Testis (tissue), 3 donors: Measurements from ENCODE around the gene CFD. TPM values are rescaled to one million over a fixed set of nuclear protein-coding genes. Genes with fewer than 3 reads are reported as not detected.

ENCODE experiments used
- DNase-seq: peaks from one replicate; pipeline ENCODE4 v3.0.0-alpha.2; 2019
- H3K27ac ChIP-seq, 2 donors: fragments of 200-600 bp; sonication (generic); one replicate each; pipeline ENCODE4 v1.5.1; 2019
- H3K27me3 ChIP-seq: fragments of 200-600 bp; sonication (generic); one replicate; pipeline ENCODE4 v1.5.1; 2019
- H3K36me3 ChIP-seq: fragments of 200-600 bp; sonication (generic); one replicate; pipeline ENCODE4 v1.5.1; 2017; ENCODE audit warnings: low read depth; ENCODE audit errors: missing control alignments
- H3K4me1 ChIP-seq: fragments of 200-600 bp; sonication (generic); one replicate; pipeline ENCODE4 v1.5.1; 2019
- H3K4me3 ChIP-seq, 2 donors: fragments of 200-600 bp; sonication (generic); one replicate each; pipeline ENCODE4 v1.5.1; 2017 to 2019
- H3K9me3 ChIP-seq: fragments of 200-600 bp; sonication (generic); one replicate; pipeline ENCODE4 v1.5.1; 2017
- CTCF ChIP-seq, 3 experiments: fragments of 450-650 bp in 2 of 3; fragments of 200-600 bp in 1 of 3; sonication (generic) in 1 of 3; IDR thresholded peaks; one replicate each; pipeline ENCODE4 v1.5.1; 2016 to 2019; ENCODE audit warnings: antibody characterized with exemption in 3 of 3, mild to moderate bottlenecking in 2 of 3, moderate library complexity in 1 of 3
- POLR2A ChIP-seq: fragments of 450-650 bp; IDR thresholded peaks from one replicate; pipeline ENCODE4 v1.6.1; 2017; ENCODE audit warnings: antibody characterized with exemption, mild to moderate bottlenecking, moderate library complexity
- WGBS, 2 donors: methylation state at CpG; one replicate each; pipeline ENCODE4 v1.1.5; 2018; 5-methylcytosine and 5-hydroxymethylcytosine counted together
- intact Hi-C: fragments of 100-400 bp; cut with DNase I; formaldehyde crosslinking; loops from one replicate; pipeline ENCODE4 v1.15.1; 2023; ENCODE audit warnings: low total_unique reads
- polyA plus RNA-seq: library from polyadenylated mRNA; stranded (reverse); fragments of 350-450 nt; fragmentation: Illumina TruSeq; extraction: RNeasy Lipid Tissue Mini Kit (QIAGEN cat#74804); gene quantifications from one replicate; pipeline ENCODE4 v1.2.3, GENCODE V29; 2014; ENCODE audit warnings: low read depth, low replicate concordance; ENCODE audit not compliant: insufficient read depth
- total RNA-seq, 2 donors: library from RNA; depleted of rRNA; stranded (reverse); fragments of >200 nt; gene quantifications; one replicate each; pipeline ENCODE4 v1.2.3, GENCODE V29; 2016

The CFD gene
- total and polyA plus RNA-seq, 3 donors from 2014 or later = 83.1 to 185 (median 84.3) TPM

- H3K27ac ChIP-seq = no peak within 1 kb of the TSS
- no peaks in the 10 kb centered on the region for H3K36me3 ChIP-seq
- WGBS, 2 donors = 0% methylated on average over 38 of the region's 86 CpGs; no CpG with 5 or more reads in 1 of the 2 donors
- no peaks in the 10 kb centered on the region for H3K27me3 ChIP-seq
- TF ChIP-seq CTCF (IDR thresholded peaks at IDR 0.05) = no peak
- TF ChIP-seq POLR2A = no peak
- H3K4me3 ChIP-seq = peak within 1 kb of the TSS; percentile 15 to 42
- no peak for DNase-seq
- intact Hi-C loops = no loop called here
- no peaks in the 10 kb centered on the region for H3K9me3 ChIP-seq
- H3K4me1 ChIP-seq = no peaks in the 10 kb centered on the region
Measured at GRCh38 chr19:821825-822503, 37.5 kb upstream of the CFD start, which contains the start of gene PLPPR3. PLPPR3 (minus strand) TSS chr19:821955; CDS start chr19:821559, 396 bp downstream.

- WGBS, 2 donors = 53 to 72% methylated on average over 6 to 12 of the region's 12 CpGs
- Histone ChIP-seq H3K27ac (no peak overlapping the region), H3K4me3 (no peak overlapping the region), H3K27me3 (no peaks in the 10 kb centered on the region), H3K4me1 (no peaks in the 10 kb centered on the region), H3K36me3 (no peaks in the 10 kb centered on the region), H3K9me3 (no peaks in the 10 kb centered on the region)
- intact Hi-C loops = no loop called here
- no peak for DNase-seq
- TF ChIP-seq CTCF (IDR thresholded peaks at IDR 0.05) = no peak
- TF ChIP-seq POLR2A = no peak
Measured at GRCh38 chr19:823565-824121, 35.8 kb upstream of the CFD start.

- no peak for DNase-seq
- TF ChIP-seq POLR2A = no peak
- no peak for TF ChIP-seq CTCF (IDR thresholded peaks at IDR 0.05)
- no peaks in the 10 kb centered on the region for H3K9me3 ChIP-seq
- no peak overlapping the region for H3K4me3 ChIP-seq
- WGBS, 2 donors = 81 to 89% methylated on average over 12 to 15 of the region's 15 CpGs
- no peak overlapping the region for H3K27ac ChIP-seq
- no peaks in the 10 kb centered on the region for H3K36me3 ChIP-seq
- H3K27me3 ChIP-seq = no peaks in the 10 kb centered on the region
- intact Hi-C loops = no loop called here
- H3K4me1 ChIP-seq = no peaks in the 10 kb centered on the region
Measured at GRCh38 chr19:824885-825284, 34.6 kb upstream of the CFD start.

GRCh38 chr19:825897-826644 is 33.4 kb upstream of the CFD start:
- no peaks in the 10 kb centered on the region for H3K27me3 ChIP-seq
- intact Hi-C loops = no loop called here
- no peaks in the 10 kb centered on the region for H3K9me3 ChIP-seq
- H3K4me3 ChIP-seq = no peak overlapping the region
- H3K36me3 ChIP-seq = no peaks in the 10 kb centered on the region
- 82 to 84% methylated on average over 19 of the region's 19 CpGs for WGBS, 2 donors
- TF ChIP-seq CTCF (IDR thresholded peaks at IDR 0.05) (no peak), POLR2A (no peak)
- DNase-seq = no peak
- H3K4me1 ChIP-seq = no peaks in the 10 kb centered on the region
- H3K27ac ChIP-seq = no peak overlapping the region
